K562 (cell line): ENCODE measurements around the gene SUCLG1.

Experiments used
- CEBPB ChIP-seq: fragments of 450-650 bp; IDR thresholded peaks from 2 replicates; pipeline ENCODE4 v1.6.1; 2016; ENCODE audit warnings: missing genetic modification characterization, missing compliant biosample characterization
- ELF4 ChIP-seq: fragments of 450-650 bp; formaldehyde crosslinking; IDR thresholded peaks from 2 replicates; pipeline ENCODE4 v1.4.0; 2022; ENCODE audit warnings: missing genetic modification characterization
- MAFF ChIP-seq: IDR thresholded peaks from 2 replicates; pipeline ENCODE4 v1.6.1; 2012; ENCODE audit warnings: low read length, improper control_type of control experiment
- MCM5 ChIP-seq: fragments of 450-650 bp; IDR thresholded peaks from 2 replicates; pipeline ENCODE4 v1.6.1; 2016; ENCODE audit warnings: low read depth
- SMAD3 ChIP-seq: fragments of 450-650 bp; formaldehyde crosslinking; conservative IDR thresholded peaks from 2 replicates; pipeline ENCODE4 v1.4.0; 2020; ENCODE audit warnings: mild to moderate bottlenecking
- SP1 ChIP-seq: sonication (generic); formaldehyde crosslinking; IDR thresholded peaks from 2 replicates; pipeline ENCODE4 v1.8.1; 2022; ENCODE audit warnings: mild to moderate bottlenecking, missing genetic modification reagents
- TBP ChIP-seq: optimal IDR thresholded peaks from 2 replicates; pipeline ENCODE3; 2011; ENCODE audit warnings: low read depth, low read length, improper control_type of control experiment
- ZNF586 ChIP-seq: fragments of 450-650 bp; formaldehyde crosslinking; conservative IDR thresholded peaks from 2 replicates; pipeline ENCODE4 v1.4.0; 2020; ENCODE audit warnings: mild to moderate bottlenecking, moderate library complexity
- TF ChIP-seq, protein P1 (sequence below): sonication (generic); formaldehyde crosslinking; IDR thresholded peaks from 2 replicates; pipeline ENCODE4 v1.8.1; 2023; ENCODE audit warnings: mild to moderate bottlenecking, missing genetic modification reagents
- TF ChIP-seq, protein P2 (sequence below), 3 experiments: IDR thresholded peaks in 2 of 3; conservative IDR thresholded peaks in 1 of 3; 2 replicates each; pipeline ENCODE4 v1.5.1; 2011 to 2012; ENCODE audit warnings: low read length in 3 of 3, mild to moderate bottlenecking in 3 of 3, control low read depth in 2 of 3, improper control_type of control experiment in 1 of 3, inconsistent platforms in 1 of 3, low read depth in 1 of 3, mixed read lengths in 1 of 3, moderate library complexity in 1 of 3; ENCODE audit not compliant: insufficient read depth in 2 of 3

DNA sequence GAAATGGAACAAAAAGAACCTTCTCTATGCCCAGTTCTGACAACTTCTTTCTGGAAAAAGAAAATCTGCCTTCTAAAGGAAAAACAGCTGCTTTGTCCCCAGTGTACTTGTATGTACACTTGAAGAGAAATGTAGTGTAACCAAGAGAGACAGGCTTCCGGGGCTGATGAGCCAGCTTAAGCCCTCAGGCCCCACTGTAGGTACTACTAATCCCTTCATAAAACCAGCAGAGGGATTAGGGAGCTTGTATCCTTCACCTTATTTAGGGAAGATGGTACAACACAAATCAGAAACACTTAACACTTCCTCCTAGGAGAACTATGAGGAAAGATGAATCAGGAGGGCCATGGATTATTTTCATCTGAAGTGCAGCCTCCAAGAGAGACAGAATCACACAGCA lies 18.8 kb upstream of the SUCLG1 start:
- TF ChIP-seq SMAD3 (CRISPR knock-in tag), result no peak
- no peak for TF ChIP-seq MCM5
- TF ChIP-seq, protein P1, sequence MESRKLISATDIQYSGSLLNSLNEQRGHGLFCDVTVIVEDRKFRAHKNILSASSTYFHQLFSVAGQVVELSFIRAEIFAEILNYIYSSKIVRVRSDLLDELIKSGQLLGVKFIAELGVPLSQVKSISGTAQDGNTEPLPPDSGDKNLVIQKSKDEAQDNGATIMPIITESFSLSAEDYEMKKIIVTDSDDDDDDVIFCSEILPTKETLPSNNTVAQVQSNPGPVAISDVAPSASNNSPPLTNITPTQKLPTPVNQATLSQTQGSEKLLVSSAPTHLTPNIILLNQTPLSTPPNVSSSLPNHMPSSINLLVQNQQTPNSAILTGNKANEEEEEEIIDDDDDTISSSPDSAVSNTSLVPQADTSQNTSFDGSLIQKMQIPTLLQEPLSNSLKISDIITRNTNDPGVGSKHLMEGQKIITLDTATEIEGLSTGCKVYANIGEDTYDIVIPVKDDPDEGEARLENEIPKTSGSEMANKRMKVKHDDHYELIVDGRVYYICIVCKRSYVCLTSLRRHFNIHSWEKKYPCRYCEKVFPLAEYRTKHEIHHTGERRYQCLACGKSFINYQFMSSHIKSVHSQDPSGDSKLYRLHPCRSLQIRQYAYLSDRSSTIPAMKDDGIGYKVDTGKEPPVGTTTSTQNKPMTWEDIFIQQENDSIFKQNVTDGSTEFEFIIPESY (CRISPR knock-in tag), result no peak
- no peak for TF ChIP-seq MAFF
- TF ChIP-seq SP1 (CRISPR knock-in tag), result no peak
- TF ChIP-seq ZNF586 (CRISPR knock-in tag), result no peak
- TF ChIP-seq, protein P2, sequence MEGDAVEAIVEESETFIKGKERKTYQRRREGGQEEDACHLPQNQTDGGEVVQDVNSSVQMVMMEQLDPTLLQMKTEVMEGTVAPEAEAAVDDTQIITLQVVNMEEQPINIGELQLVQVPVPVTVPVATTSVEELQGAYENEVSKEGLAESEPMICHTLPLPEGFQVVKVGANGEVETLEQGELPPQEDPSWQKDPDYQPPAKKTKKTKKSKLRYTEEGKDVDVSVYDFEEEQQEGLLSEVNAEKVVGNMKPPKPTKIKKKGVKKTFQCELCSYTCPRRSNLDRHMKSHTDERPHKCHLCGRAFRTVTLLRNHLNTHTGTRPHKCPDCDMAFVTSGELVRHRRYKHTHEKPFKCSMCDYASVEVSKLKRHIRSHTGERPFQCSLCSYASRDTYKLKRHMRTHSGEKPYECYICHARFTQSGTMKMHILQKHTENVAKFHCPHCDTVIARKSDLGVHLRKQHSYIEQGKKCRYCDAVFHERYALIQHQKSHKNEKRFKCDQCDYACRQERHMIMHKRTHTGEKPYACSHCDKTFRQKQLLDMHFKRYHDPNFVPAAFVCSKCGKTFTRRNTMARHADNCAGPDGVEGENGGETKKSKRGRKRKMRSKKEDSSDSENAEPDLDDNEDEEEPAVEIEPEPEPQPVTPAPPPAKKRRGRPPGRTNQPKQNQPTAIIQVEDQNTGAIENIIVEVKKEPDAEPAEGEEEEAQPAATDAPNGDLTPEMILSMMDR (IDR thresholded peaks at IDR 0.05 in 2 of 3, conservative IDR thresholded peaks at IDR 0.05 in 1 of 3; ENCODE audit: insufficient read depth in 2 of 3, low read depth in 1 of 3, low read length in 3 of 3), result no peak
- no peak for TF ChIP-seq ELF4 (CRISPR knock-in tag)
- TF ChIP-seq TBP, result no peak
- no peak for TF ChIP-seq CEBPB
